HG02588 (cell line): ENCODE data around the gene XXYLT1.

ENCODE experiments used
- ATAC-seq: cut with Tn5 transposase; IDR thresholded peaks from one replicate; pipeline ENCODE4 v1.9.1; 2021; ENCODE audit warnings: mild to moderate bottlenecking, moderate library complexity; ENCODE audit not compliant: unreplicated experiment

XXYLT1 gene

GRCh38 chr3:195036574-195036973, 234.4 kb downstream of the XXYLT1 start:
- ATAC-seq: no peak

GRCh38 chr3:195036203-195036505, 234.8 kb downstream of the XXYLT1 start:
- ATAC-seq: no peak

DNA sequence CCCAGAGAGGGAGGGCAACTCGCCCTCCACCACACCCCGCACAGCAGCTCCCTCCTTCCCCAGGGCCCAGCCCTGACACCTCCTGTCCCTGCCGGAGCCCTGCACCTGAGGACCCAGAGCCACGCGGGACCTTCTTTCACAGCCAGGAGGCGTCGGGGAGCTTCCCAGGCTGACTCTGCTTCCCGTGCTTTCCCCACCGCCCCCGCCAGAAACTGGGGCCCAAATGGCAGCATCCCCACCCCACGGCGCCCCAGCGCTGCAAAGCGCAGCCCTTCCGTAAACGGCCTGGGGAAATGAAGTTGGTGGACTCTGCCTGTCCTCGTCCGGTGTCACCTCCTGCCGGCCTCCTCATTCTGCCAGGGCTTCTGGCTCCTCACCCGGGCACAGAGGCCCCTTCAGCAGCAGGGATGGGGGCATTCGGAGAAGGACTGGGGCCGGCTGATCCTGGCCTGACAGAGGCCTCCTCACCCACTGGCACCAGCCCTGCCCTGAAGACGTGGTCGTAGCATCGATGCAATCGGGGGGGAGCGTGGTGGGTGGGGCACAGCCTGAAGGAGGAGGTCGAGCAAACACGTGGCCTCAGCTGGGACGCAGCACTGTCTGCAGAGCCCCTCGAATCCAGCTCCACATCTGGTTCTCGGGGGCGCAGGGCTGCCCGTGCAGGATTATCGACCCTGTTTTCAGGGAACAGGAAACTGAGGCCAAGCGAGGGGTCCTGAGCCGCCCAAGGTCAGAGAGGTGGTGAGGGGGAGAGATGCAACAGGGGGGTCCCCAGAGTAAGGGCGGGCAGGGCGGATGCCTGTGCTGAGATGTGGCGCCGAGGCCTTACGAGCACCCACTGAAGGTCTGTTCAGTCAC, 235.4 kb downstream of the XXYLT1 start:
- no peak for ATAC-seq

DNA sequence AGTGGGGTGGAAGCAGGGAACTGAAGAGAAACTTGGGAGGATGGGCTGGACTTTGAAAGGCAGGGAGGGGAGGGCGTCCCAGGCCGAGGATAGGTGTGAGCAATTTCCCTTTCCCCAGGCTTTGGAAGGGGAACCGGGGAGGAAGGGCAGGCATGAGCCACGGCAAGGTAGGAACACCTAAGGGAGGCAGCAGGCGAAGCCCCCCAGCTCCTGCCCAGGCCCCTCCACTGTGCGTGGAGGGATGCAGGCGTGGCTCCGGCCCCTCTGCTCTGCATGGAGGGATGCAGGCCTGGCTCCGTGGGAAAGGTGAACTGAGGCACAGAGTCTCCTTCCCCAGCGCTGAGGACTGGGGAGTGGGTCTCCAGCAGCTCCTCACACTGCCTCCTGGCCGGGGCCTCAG, 236.4 kb downstream of the XXYLT1 start:
- no peak for ATAC-seq

GRCh38 chr3:195034101-195034500, 236.9 kb downstream of the XXYLT1 start:
- ATAC-seq: no peak

DNA sequence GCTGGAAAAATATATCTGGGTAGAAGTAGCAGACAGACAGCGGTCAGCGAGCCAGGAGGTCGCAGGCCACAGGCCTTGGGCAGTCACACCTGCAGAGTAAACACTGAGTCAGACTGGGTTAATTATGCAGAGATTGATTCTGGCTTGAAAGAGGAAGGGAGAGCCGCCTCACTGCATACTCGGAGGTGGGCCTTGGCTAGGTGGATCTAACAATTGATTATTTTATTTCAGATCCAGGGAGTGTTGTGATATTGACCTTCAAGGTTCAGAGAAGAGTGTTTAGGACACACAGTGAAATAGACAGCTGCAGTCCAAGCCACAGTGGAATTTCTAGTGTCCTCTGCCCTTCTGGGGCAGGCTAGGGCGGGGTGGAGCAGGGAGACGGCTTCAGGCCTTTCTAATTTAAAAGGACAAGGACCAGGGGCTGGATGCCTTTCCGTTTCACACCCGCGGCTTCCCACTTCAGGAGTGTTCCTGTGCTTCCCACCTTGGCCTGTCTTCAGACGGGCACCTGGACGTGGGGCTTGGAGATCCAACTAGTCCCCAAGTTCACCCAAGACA, 237.3 kb downstream of the XXYLT1 start:
- no peak for ATAC-seq

DNA sequence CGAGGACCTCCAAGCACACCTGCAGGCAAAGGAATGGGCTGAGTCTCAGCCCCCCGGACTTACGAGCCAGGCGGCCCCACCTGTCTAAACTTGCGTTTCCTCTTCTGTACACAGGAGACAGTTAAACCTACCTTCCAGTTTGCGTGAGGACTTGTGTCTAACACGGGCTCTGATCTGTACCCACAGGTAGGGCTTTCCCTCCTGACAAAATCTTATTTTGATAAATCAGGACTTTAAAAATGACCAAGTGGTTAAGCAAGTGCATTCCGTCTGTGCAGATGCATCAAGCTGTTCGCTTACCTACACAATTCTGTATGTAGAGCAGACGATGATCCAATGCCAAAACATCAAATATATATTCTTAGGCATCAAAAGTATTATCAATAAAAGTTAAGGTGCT, 238.0 kb downstream of the XXYLT1 start:
- no peak for ATAC-seq

DNA sequence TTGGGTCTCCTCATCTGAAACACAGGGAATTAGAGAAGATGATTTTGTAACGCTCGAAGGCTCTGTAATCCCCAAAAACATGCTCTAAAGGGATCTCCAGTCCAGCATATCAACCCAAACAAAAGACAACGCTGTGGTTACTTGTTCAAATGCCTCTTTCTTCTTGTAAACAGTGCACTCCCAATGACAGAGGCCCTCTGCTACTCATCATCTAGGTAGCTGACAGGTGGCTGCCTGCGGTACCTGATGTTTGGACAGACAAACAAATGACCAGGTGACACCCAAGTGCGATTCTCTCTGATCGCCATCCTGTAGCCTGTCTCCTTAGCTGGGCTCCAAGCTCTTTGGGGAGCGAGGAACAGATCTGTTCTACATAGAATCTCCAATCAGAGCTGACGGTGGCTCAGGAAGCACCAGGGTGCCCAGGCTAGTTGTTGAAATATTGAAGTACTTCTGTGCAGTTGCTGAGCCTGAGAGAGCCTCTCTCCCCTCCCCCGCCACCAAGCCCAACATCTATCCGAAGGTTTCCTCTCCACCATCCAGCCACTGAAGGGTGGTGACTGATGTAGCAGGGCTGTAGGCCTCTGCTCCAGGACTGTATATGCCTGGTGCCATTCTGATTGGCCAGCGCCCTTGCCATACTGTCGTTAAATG, 238.7 kb downstream of the XXYLT1 start:
- ATAC-seq: no peak

GRCh38 chr3:195031574-195032003, 239.4 kb downstream of the XXYLT1 start:
- no peak for ATAC-seq

- no peak for ATAC-seq
These were observed 240.1 kb downstream of the XXYLT1 start for GRCh38 chr3:195030791-195031321.

GRCh38 chr3:195028877-195029606, 241.9 kb downstream of the XXYLT1 start:
- ATAC-seq: no peak

- ATAC-seq: no peak
These were observed 245.1 kb downstream of the XXYLT1 start for GRCh38 chr3:195025884-195026200.

GRCh38 chr3:195025056-195025883, 245.7 kb downstream of the XXYLT1 start:
- no peak for ATAC-seq

- no peak for ATAC-seq
These were observed 247.0 kb downstream of the XXYLT1 start for GRCh38 chr3:195023989-195024388.

DNA sequence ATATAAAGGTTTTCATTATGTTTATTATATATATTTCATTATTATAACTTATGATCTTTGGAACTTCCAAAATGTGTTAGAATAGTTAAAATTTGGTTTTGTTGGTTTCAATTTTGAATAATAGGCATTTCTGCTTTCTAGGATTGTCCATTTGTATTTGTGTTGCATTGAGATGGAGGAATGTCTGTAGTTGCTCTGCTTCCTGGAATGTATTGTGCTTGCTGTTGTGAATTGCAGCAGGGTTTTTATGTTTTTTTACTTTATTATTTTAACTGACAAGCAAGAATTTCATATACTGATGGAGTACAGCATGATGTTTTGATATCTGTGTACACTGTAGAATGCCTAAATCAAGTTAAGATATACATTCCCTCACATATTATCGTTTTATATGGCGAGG, 247.4 kb downstream of the XXYLT1 start:
- no peak for ATAC-seq

DNA sequence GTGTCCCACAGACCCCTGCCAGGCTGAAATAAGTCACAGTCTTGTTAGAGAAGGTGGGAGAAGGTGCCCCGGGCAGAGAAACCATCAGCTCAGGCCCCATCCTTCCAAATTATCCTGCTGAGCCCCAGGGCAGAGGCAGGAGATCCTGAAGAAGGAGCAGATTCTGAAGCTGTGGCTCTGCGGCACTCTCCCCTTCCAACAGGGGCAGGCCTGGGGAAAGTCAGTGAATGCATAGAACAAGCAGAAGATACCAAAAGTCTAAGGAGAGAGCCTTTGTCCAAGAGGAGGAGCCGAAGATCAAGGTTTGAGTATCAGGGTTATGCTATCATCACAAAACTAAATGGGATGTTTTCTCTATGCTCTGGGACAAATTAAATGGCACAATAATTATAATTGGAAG, 249.3 kb downstream of the XXYLT1 start:
- no peak for ATAC-seq

- ATAC-seq: no peak
These were observed 250.0 kb downstream of the XXYLT1 start for GRCh38 chr3:195020921-195021320.

- ATAC-seq: no peak
These were observed 250.8 kb downstream of the XXYLT1 start for GRCh38 chr3:195020185-195020584.

DNA sequence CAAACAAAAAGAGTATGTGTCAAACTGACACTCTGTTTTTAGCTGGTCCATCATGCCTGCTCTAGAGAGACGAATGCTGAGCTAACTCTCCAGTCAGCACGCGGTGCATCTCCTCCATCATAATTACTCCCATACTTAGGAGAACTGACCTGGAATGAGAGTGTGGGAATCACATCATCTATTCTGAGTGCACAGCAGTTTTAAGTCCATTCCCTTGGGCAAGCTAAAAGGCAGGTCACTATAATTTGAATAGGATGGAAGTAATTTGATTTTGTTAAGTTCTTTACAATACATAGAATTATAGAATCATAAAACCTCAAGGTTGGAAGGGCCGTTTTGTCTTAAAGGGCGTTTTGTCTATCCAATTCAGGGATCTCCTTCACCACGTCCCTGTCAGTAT, 251.6 kb downstream of the XXYLT1 start:
- ATAC-seq: no peak
